ENCODE measurements around the gene MTA2. TPM values are rescaled to one million over a fixed set of nuclear protein-coding genes. Genes with fewer than 3 reads are reported as not detected.

MTA2 gene
- total RNA-seq, 4 donors from 2014 or later, result 77.1 to 172 (median 89.6) TPM

DNA sequence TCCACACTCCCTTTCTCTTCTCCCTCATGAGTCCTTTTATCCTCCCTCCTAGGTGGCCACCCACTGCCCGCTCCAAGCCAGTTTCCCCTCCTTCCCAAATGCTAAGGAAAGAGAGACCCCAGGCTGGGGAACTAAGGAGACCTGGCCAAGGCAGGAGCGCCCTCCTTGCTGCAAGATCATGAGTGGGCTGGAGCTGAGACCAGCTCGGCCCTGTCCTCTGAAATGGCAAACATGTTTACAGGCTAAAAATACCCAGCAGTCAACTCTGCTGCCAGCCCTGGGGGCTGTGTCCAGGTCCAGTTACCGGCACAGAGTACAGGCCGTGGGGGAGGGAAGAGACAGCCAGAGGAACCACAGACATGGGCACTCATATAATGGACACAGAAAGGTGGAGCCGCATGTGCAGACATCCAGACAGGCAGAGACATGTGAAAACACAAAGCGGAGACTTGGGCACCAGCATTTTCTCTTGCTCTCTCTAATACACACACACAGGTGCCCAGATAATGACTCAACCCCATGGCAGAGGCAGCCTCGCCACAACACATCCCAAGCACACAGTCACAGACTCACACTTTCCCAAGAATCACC lies 53.9 kb downstream of the MTA2 start:
- no peak for TF ChIP-seq CTCF (IDR thresholded peaks at IDR 0.05)
- no peak for ATAC-seq (ENCODE audit: low FRiP score)
- no peak for DNase-seq (ENCODE audit: low spot score)

- ATAC-seq (ENCODE audit: low FRiP score) (no peak), DNase-seq (ENCODE audit: low spot score) (no peak)
- no peak for TF ChIP-seq CTCF (IDR thresholded peaks at IDR 0.05)
Measured at GRCh38 chr11:62546929-62547625, 54.6 kb downstream of the MTA2 start.

DNA sequence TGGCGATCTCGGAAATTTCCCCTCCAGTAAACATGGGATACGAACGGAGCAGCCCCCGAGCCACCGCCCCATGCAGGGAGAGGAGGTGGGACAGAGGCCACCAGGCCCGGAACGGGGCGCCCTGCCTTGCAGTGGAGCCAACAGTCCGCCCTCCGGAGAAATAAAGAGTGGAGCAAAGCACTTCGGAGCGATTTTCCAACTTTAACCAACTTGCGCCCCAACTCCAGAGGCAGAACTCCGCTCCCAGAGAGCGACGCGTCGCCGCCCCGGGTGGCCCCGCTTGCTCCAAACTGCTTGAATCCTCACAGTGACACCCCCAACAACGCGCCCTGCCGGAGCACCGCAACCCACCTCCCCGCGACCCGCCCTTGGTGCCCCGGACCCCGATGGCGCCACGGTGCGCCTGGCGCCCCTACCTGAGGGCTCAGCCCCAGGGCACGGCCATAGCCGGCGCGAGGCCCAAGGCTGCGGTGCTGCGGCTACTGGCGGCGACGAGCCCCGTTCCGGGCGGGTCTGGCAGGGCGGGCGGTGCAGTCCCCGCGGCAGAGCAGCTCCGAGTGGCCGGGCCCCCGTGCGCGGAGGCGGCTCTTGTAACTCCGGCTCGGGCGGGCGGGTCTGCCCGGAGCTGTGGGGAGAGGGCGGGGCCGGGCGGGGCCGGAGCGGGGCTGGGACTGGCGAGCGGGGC lies 55.3 kb downstream of the MTA2 start, which contains the start of gene AHNAK:
AHNAK (minus strand) TSS at position 563 of the 685 bp plus-strand sequence. CDS start 10,708 bp downstream, outside the sequence.
- peak; percentile 44 for ATAC-seq (ENCODE audit: low FRiP score)
- no peak for DNase-seq (ENCODE audit: low spot score)
- no peak for TF ChIP-seq CTCF (IDR thresholded peaks at IDR 0.05)

- peak; percentile 95 for DNase-seq (ENCODE audit: low spot score)
- no peak for TF ChIP-seq CTCF (IDR thresholded peaks at IDR 0.05)
- peak; percentile 63 for ATAC-seq (ENCODE audit: low FRiP score)
Measured at GRCh38 chr11:62545437-62546243, 56.0 kb downstream of the MTA2 start.

DNA sequence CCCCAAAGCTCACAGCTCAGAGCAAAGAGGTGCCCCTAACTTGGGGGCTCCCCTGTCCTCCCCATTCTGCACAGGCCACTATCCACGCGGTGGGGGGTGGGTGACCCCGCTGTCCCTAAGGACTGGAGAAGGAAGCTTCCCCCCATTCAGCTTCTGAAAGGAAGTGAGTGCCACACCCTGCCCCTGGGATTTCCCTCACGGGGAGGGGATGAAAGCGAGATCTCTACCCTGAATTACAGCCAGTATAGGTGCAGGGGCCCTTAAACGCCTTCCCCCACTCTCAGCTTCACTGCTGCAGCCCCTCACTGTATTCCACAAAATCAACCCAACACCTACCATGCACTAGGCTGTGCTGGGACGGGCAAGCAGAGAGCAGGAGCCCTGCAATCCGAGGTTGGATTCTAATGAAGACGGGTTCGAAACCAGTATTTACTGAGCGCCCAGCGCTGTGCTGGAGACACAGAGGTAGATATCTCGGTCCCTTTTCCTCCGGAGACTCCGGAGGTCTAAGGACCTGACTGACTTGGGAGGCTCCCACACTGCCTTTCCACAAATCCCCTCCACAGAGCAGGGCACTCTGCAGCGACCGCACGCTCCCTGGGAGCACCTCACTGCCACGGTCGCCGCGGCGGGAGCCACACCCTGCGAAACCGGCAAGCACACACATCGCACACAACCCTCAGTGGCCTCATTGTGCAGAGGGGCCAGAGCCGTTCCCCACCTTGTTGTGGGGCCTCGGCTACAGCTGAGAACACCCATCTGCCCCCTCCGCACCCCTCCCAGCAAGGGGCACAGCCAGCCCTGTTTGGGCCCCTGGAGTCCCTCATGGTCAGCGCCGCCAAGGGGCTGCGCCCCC lies 56.9 kb downstream of the MTA2 start:
- no peak for TF ChIP-seq CTCF (IDR thresholded peaks at IDR 0.05)
- DNase-seq (ENCODE audit: low spot score), result no peak
- no peak for ATAC-seq (ENCODE audit: low FRiP score)
